ENCODE results near the gene PWWP2B. TPM values are rescaled to one million over a fixed set of nuclear protein-coding genes. Genes with fewer than 3 reads are reported as not detected.

Gene PWWP2B
- total and polyA plus RNA-seq, 2 of the 8 experiments (the other 6 are each of a cell fraction or from before 2014, with no cell fraction given): 5.3 to 10.8 TPM

DNA sequence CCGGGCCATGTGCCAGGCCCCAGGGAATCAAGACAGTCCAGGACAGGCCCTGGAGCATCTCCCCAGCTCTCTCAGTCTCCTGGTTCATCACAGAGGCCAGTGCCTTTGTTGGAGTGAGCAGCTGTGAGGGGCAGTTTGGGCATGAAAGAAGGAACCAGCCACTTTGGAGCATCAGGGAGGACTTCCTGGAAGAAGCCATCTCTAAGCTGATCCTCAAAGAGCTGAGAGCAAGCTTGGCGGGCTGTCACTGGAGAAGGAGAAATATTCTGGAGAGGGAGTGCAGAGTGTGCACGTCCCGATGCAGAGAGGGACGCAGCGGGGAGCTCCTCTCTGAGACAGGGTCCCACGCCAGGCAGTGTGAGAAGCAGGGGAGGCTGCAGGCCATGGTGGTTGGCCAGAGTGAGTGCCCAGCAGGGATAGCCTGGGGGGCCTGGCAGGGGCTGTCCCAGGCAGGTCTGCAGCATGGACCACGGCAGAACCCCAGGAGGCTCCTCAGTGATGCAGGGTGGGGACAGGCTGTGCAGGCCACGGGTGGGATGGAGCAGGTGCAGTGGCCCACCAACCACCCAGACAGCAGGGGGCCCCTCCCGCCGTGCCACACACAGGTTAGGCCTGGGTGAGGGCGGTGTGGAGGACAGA is 34.7 kb downstream of the PWWP2B start:
- peaks cover 0 to 13% of the 10 kb centered on the region in 2 experiments for H4K20me1 ChIP-seq (replicated peaks in 1 of 2; ENCODE audit: control insufficient read depth in 1 of 2, insufficient read depth in 2 of 2, low read length in 2 of 2)
- no peaks in the 10 kb centered on the region for H3K27me3 ChIP-seq (replicated peaks in 1 of 4; ENCODE audit: control insufficient read depth in 3 of 4, extremely low read depth in 1 of 4, insufficient read depth in 3 of 4, low read length in 3 of 4)
- ChIA-PET CTCF (ENCODE audit: partially characterized antibody) (interaction anchor here (0.6 to 1.5 kb wide), 8 partner anchors 21 to 961 kb away, joined by 3 to 7 read pairs (median 4); no protein-coding TSS in a partner anchor), POLR2A (ENCODE audit: partially characterized antibody) (interaction anchor here (0.8 to 1.7 kb wide), 6 partner anchors 10 to 19 kb away, joined by 3 to 5 read pairs (median 4); no protein-coding TSS in a partner anchor)
- no peak overlapping the region for H3K23ac ChIP-seq (ENCODE audit: insufficient read length)
- H3K56ac ChIP-seq (replicated peaks; ENCODE audit: insufficient read length, low read depth, low read length): no peak overlapping the region
- no peak overlapping the region for H2AFZ ChIP-seq (ENCODE audit: low read length)
- no peaks in the 10 kb centered on the region; a peak in 1 of 8 replicates for H3K36me3 ChIP-seq (ENCODE audit: control insufficient read depth in 2 of 4, insufficient read depth in 4 of 4, low read length in 3 of 4)
- 0 out of 2 replicates have a peak, but pooled peaks cover 5% of the 10 kb centered on the region for H3K79me1 ChIP-seq (ENCODE audit: low read depth, low read length)
- no peaks in the 10 kb centered on the region for H3K9me3 ChIP-seq (ENCODE audit: insufficient read depth in 2 of 2, low read depth in 1 of 2, low read length in 1 of 2)
- peak overlapping the region; percentile 25; the same call in 1 of the 2 replicates for H4K8ac ChIP-seq (ENCODE audit: extremely low read depth, insufficient read depth, low read length)
- WGBS, 2 experiments (ENCODE audit: extremely low coverage in 1 of 2, insufficient coverage in 1 of 2, insufficient read length in 1 of 2, insufficient replicate concordance in 2 of 2, low coverage in 1 of 2, low lambda C conversion rate in 2 of 2, missing lambda C conversion rate in 1 of 2): 87% methylated on average over 11 of the region's 12 CpGs; no CpG with 5 or more reads in 1 of the 2 experiments
- FAIRE-seq (no peak), DNase-seq (ENCODE audit: low read depth in 1 of 2, low spot score in 2 of 2) (no peak)
- H3K4me2 ChIP-seq (ENCODE audit: insufficient read depth in 1 of 2, low read depth in 2 of 2, low read length in 2 of 2): no peak overlapping the region
- H4K91ac ChIP-seq (replicated peaks; ENCODE audit: insufficient read length, low read length): no peak overlapping the region
- no peak overlapping the region for H2BK15ac ChIP-seq (ENCODE audit: low read length)
- no peak overlapping the region for H3K27ac ChIP-seq (ENCODE audit: low read depth, low read length)
- H3K79me2 ChIP-seq (ENCODE audit: control insufficient read depth in 1 of 2, insufficient read depth in 2 of 2, low read length in 2 of 2): no peaks in the 10 kb centered on the region
- H2AK5ac ChIP-seq (ENCODE audit: low read depth, low read length): no peak overlapping the region
- H3K14ac ChIP-seq (ENCODE audit: insufficient read length): no peak overlapping the region
- H2BK12ac ChIP-seq (ENCODE audit: low read depth, low read length): no peak overlapping the region
- no peak overlapping the region for H2BK20ac ChIP-seq (ENCODE audit: low read length)
- no peak overlapping the region for H3K18ac ChIP-seq (ENCODE audit: extremely low read depth, low read length)
- H3K4me1 ChIP-seq (replicated peaks in 1 of 4; ENCODE audit: control insufficient read depth in 3 of 4, insufficient read depth in 4 of 4, low read length in 3 of 4): peaks cover 0 to 11% (median 1%) of the 10 kb centered on the region in 4 experiments; a peak in 4 of 7 replicates
- no peak overlapping the region for H3K4ac ChIP-seq (replicated peaks; ENCODE audit: insufficient read length, low read depth, low read length)
- no peak overlapping the region for H2BK5ac ChIP-seq (ENCODE audit: low read depth, low read length)
- H3K4me3 ChIP-seq (ENCODE audit: extremely low read depth in 1 of 4, insufficient read depth in 2 of 4, low read depth in 3 of 4, low read length in 4 of 4): no peak overlapping the region
- H3K23me2 ChIP-seq (ENCODE audit: low read depth, low read length): peaks cover 11% of the 10 kb centered on the region; the same call in 1 of the 2 replicates
- H4K5ac ChIP-seq (ENCODE audit: insufficient read length, low read depth, low read length): no peak overlapping the region
- no peak overlapping the region for H3K9ac ChIP-seq (replicated peaks in 1 of 4; ENCODE audit: extremely low read depth in 1 of 4, low read depth in 3 of 4, low read length in 3 of 4)
- H2BK120ac ChIP-seq (replicated peaks; ENCODE audit: low read depth, low read length): no peak overlapping the region
- TF ChIP-seq PHF8 (conservative IDR thresholded peaks at IDR 0.05; ENCODE audit: low read depth, low read length) (no peak), CHD1 (IDR thresholded peaks at IDR 0.05; ENCODE audit: low read depth, low read length) (no peak), GTF2F1 (IDR thresholded peaks at IDR 0.05; ENCODE audit: borderline replicate concordance, low read depth, low read length) (no peak), TCF12 (IDR thresholded peaks at IDR 0.05; ENCODE audit: low read depth, low read length) (no peak), NANOG (IDR thresholded peaks at IDR 0.05; ENCODE audit: insufficient read depth, low read depth, low read length, poor library complexity, severe bottlenecking) (no peak), JUND (IDR thresholded peaks at IDR 0.05; ENCODE audit: low read length) (no peak), SIRT6 (IDR thresholded peaks at IDR 0.05; ENCODE audit: low read length) (no peak)
- TF ChIP-seq, protein P1, sequence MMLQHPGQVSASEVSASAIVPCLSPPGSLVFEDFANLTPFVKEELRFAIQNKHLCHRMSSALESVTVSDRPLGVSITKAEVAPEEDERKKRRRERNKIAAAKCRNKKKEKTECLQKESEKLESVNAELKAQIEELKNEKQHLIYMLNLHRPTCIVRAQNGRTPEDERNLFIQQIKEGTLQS (IDR thresholded peaks at IDR 0.05; ENCODE audit: insufficient read depth, low read depth, low read length): no peak
- TF ChIP-seq, protein P2, sequence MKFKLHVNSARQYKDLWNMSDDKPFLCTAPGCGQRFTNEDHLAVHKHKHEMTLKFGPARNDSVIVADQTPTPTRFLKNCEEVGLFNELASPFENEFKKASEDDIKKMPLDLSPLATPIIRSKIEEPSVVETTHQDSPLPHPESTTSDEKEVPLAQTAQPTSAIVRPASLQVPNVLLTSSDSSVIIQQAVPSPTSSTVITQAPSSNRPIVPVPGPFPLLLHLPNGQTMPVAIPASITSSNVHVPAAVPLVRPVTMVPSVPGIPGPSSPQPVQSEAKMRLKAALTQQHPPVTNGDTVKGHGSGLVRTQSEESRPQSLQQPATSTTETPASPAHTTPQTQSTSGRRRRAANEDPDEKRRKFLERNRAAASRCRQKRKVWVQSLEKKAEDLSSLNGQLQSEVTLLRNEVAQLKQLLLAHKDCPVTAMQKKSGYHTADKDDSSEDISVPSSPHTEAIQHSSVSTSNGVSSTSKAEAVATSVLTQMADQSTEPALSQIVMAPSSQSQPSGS (IDR thresholded peaks at IDR 0.05; ENCODE audit: low read length): no peak

Measured in H1 (cell line).